ENCODE data around the gene MRPL47. TPM values are rescaled to one million over a fixed set of nuclear protein-coding genes. Genes with fewer than 3 reads are reported as not detected.

MRPL47 gene
- total and polyA plus RNA-seq, 2 of the 13 experiments (the other 11 are each of a cell fraction or from before 2014, with no cell fraction given), result 36.1 to 83.8 TPM

- H3K9ac ChIP-seq (ENCODE audit: insufficient read depth, low read depth, low read length), result no peak overlapping the region
- DNase-seq (ENCODE audit: low spot score), result no peak
- POLR2A ChIA-PET, result interaction anchor here (1.8 to 2.6 kb wide), 3 partner anchors 10 to 97 kb away, joined by 10 to 30 read pairs (median 22); partner anchors contain the start of genes MRPL47, NDUFB5 and USP13
- H3K79me2 ChIP-seq (ENCODE audit: insufficient read depth, low read length), result no peaks in the 10 kb centered on the region
- H3K27ac ChIP-seq (ENCODE audit: extremely low read length, insufficient read depth, low read length), result peak overlapping the region; percentile 88
- ATAC-seq, result no peak
- intact Hi-C loops (cut with micrococcal nuclease; ENCODE audit: unreplicated experiment), result loop anchor here (10.0 kb wide), 1 partner anchor 318 kb away; the partner anchor contains the start of gene ZNF639
- H4K20me1 ChIP-seq (ENCODE audit: insufficient read depth, low read length), result no peaks in the 10 kb centered on the region
- no peaks in the 10 kb centered on the region for H3K9me3 ChIP-seq (ENCODE audit: low read length)
- H3K4me3 ChIP-seq (replicated peaks in 1 of 3; ENCODE audit: insufficient read depth in 1 of 3, low read depth in 2 of 3, low read length in 3 of 3), result no peak overlapping the region
- no peaks in the 10 kb centered on the region; a peak in 1 of 5 replicates for H3K27me3 ChIP-seq (ENCODE audit: control insufficient read depth in 1 of 2, insufficient read depth in 2 of 2, low read length in 2 of 2)
- H2AFZ ChIP-seq (ENCODE audit: low read length), result peak overlapping the region; percentile 4
- CTCF ChIA-PET (ENCODE audit: low intra/inter-chr PET ratio, low total read pairs), result no interaction called here
- H3K4me2 ChIP-seq (ENCODE audit: low read depth, low read length), result peak overlapping the region; percentile 77; the same call in 1 of the 2 replicates
- H3K36me3 ChIP-seq (replicated peaks in 1 of 2; ENCODE audit: control insufficient read depth in 1 of 2, insufficient read depth in 2 of 2, low read length in 2 of 2), result no peaks in the 10 kb centered on the region
- in situ Hi-C loops (cut with HindIII; ENCODE audit: extremely low pct_ligation_motif_present, low pct_unique_long_range_greater_than_20kb), result no loop called here
- TF ChIP-seq ZNF331 (CRISPR knock-in tag; IDR thresholded peaks at IDR 0.05) (no peak), PLRG1 (conservative IDR thresholded peaks at IDR 0.05) (no peak), SAP130 (CRISPR knock-in tag; IDR thresholded peaks at IDR 0.05; ENCODE audit: low read depth) (no peak), CEBPB (IDR thresholded peaks at IDR 0.05; ENCODE audit: borderline replicate concordance, low read depth, low read length) (no peak), ZFX (CRISPR knock-in tag; IDR thresholded peaks at IDR 0.05; ENCODE audit: low read depth) (no peak), PAX8 (CRISPR knock-in tag; IDR thresholded peaks at IDR 0.05; ENCODE audit: borderline replicate concordance) (no peak), BRD4 (CRISPR knock-in tag; IDR thresholded peaks at IDR 0.05) (no peak), TOE1 (CRISPR knock-in tag; IDR thresholded peaks at IDR 0.05) (no peak), ZNF20 (CRISPR knock-in tag; IDR thresholded peaks at IDR 0.05) (no peak), ZNF121 (CRISPR knock-in tag; IDR thresholded peaks at IDR 0.05) (peak; percentile 95), NFYB (CRISPR knock-in tag; IDR thresholded peaks at IDR 0.05) (no peak), ZSCAN31 (CRISPR knock-in tag; IDR thresholded peaks at IDR 0.05; ENCODE audit: low read depth) (no peak), ZNF513 (CRISPR knock-in tag; conservative IDR thresholded peaks at IDR 0.05) (no peak)
- TF ChIP-seq, protein P1, sequence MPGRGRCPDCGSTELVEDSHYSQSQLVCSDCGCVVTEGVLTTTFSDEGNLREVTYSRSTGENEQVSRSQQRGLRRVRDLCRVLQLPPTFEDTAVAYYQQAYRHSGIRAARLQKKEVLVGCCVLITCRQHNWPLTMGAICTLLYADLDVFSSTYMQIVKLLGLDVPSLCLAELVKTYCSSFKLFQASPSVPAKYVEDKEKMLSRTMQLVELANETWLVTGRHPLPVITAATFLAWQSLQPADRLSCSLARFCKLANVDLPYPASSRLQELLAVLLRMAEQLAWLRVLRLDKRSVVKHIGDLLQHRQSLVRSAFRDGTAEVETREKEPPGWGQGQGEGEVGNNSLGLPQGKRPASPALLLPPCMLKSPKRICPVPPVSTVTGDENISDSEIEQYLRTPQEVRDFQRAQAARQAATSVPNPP (CRISPR knock-in tag; IDR thresholded peaks at IDR 0.05), result no peak
- TF ChIP-seq, protein P2, sequence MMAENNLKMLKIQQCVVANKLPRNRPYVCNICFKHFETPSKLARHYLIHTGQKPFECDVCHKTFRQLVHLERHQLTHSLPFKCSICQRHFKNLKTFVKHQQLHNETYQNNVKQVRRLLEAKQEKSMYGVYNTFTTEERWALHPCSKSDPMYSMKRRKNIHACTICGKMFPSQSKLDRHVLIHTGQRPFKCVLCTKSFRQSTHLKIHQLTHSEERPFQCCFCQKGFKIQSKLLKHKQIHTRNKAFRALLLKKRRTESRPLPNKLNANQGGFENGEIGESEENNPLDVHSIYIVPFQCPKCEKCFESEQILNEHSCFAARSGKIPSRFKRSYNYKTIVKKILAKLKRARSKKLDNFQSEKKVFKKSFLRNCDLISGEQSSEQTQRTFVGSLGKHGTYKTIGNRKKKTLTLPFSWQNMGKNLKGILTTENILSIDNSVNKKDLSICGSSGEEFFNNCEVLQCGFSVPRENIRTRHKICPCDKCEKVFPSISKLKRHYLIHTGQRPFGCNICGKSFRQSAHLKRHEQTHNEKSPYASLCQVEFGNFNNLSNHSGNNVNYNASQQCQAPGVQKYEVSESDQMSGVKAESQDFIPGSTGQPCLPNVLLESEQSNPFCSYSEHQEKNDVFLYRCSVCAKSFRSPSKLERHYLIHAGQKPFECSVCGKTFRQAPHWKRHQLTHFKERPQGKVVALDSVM (CRISPR knock-in tag; IDR thresholded peaks at IDR 0.05), result peak; percentile 79; the same call in 1 of the 2 replicates
- WGBS (ENCODE audit: low lambda C conversion rate), result 67% methylated on average over 2 of the region's 3 CpGs
- FAIRE-seq, result no peak
- H3K4me1 ChIP-seq (ENCODE audit: insufficient read depth, low read length), result peaks cover 32% of the 10 kb centered on the region
- no TSS peak for BruUV-seq (replicated peaks)
Measured at GRCh38 chr3:179642871-179643270, 38.4 kb upstream of the MRPL47 start.
